ENCODE data around the gene AGMO.

DNA sequence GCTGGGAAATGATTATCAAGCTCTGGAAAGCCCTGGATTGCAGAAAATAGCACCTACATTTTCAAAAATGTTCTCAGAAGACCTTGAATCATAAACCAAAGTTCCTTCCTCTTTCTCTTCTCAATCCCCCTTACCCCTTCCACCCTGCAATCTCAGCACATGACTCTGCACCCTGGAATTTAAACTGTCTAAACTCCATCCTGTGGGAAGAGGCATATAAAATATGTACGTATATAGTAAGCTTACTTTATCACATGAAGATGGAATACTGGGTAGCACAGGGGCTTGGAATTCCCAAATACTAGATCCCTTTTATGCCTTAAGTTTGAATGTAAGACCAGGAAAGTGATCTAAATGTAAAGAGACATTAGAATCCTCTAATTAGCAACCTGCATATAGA lies 7.7 kb downstream of the AGMO start:
- TF ChIP-seq, protein P1, sequence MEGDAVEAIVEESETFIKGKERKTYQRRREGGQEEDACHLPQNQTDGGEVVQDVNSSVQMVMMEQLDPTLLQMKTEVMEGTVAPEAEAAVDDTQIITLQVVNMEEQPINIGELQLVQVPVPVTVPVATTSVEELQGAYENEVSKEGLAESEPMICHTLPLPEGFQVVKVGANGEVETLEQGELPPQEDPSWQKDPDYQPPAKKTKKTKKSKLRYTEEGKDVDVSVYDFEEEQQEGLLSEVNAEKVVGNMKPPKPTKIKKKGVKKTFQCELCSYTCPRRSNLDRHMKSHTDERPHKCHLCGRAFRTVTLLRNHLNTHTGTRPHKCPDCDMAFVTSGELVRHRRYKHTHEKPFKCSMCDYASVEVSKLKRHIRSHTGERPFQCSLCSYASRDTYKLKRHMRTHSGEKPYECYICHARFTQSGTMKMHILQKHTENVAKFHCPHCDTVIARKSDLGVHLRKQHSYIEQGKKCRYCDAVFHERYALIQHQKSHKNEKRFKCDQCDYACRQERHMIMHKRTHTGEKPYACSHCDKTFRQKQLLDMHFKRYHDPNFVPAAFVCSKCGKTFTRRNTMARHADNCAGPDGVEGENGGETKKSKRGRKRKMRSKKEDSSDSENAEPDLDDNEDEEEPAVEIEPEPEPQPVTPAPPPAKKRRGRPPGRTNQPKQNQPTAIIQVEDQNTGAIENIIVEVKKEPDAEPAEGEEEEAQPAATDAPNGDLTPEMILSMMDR (IDR thresholded peaks at IDR 0.05), result no peak
- TF ChIP-seq POLR2AphosphoS5 (IDR thresholded peaks at IDR 0.05), result no peak

Measured in breast epithelium (tissue), 3 donors.